Endometrial microvascular endothelial cells (primary cell): ENCODE results near the gene FGD4. TPM values are rescaled to one million over a fixed set of nuclear protein-coding genes. Genes with fewer than 3 reads are reported as not detected.

ENCODE experiments used
- in situ Hi-C: cut with HindIII; loops from 2 replicates; pipeline ENCODE4 v1.10.0; 2017; ENCODE audit warnings: low sequenced_read_pairs, low pct_unique_long_range_greater_than_20kb; ENCODE audit errors: inconsistent ontology term
- total RNA-seq: library from RNA; depleted of rRNA; stranded (reverse); fragments of >200 nt; gene quantifications from one replicate; pipeline ENCODE4 v1.2.3, GENCODE V29; 2015; ENCODE audit errors: inconsistent ontology term

Gene FGD4
- total RNA-seq, 1 donor from 2014 or later: 24.6 TPM

- in situ Hi-C loops: no loop called here
These were observed 49.2 kb downstream of the FGD4 start for GRCh38 chr12:32448586-32448985.

DNA sequence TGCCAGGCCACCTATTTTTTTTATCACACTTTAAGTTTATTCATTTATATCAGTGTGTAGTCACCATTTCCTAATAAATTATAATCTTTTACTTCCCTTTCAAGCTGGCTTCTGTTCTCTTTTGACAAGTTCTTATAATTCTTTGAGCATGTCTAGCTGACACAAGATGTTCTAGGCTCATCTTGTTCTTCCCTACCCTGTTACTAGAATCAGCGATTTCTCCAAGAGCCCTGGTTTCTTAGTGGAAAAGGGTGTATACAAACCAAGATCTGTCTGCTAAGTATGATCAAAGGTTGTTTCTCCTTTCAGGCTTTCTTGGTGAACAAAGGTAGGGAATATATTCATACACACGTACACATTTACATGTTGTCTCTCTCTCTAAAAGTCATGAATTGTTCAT lies 51.0 kb downstream of the FGD4 start:
- in situ Hi-C loops: no loop called here

DNA sequence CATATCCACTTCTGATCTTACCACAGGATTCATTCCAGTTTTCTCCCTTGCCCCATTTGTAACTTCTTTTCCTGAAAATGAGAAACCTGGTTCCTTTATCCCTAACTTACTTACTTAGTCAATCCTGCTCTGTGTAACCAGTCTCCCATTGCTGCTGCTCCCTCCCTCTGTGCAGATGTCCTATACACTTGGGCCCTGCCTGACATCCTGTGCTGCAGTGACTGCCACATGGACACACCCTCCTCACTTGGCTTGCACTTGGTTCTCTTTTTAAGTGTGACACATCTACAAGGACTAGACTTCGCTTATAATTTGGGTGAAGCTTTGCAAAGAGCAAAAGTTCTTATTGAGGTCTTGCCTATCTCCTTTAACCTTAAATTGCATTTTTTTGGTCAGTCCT lies 51.4 kb downstream of the FGD4 start:
- in situ Hi-C loops: no loop called here

GRCh38 chr12:32451816-32452215 lies 52.5 kb downstream of the FGD4 start:
- in situ Hi-C loops: no loop called here

DNA sequence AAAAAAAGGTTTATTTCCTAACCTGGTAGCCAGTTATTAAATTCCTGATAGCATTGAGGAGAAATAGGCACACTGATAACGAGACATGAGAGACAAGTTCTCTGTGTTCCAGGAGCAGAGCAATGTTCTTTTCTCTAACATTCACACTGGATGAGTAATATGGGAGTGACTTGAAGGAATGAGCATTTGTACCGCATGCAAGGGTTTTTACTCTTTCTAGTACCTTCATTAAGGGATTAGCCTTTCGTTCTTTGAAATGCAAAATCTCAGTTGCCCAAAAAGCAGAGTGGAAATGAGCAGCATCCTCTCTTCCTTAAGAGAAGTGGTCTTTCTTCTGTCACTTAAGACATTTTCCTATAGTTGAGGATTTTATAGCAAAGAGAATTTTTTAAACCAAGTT lies 54.7 kb downstream of the FGD4 start:
- in situ Hi-C loops: no loop called here

GRCh38 chr12:32454866-32455265 lies 55.5 kb downstream of the FGD4 start:
- in situ Hi-C loops: no loop called here

- in situ Hi-C loops: no loop called here
These were observed 56.3 kb downstream of the FGD4 start for GRCh38 chr12:32455607-32456071.

- in situ Hi-C loops: no loop called here
These were observed 58.1 kb downstream of the FGD4 start for GRCh38 chr12:32457251-32458025.

DNA sequence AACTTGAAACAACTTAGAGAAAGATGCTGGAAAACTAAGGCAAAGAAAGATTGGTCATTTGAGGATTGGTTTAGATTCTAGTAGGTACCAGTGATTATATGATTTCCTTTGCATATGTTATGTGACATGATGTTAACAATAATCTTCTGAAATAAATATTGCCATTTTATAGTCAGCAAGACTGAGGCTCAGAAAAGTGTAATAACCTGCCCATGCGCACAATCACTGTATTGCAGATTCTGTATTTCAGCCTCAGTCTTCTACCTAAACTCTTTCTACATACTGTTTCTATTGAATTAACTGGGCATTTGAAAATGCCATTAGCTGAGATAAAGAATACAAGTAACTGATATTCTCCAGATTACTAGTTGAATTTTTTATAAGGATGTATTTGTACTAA lies 61.3 kb downstream of the FGD4 start:
- in situ Hi-C loops: no loop called here

DNA sequence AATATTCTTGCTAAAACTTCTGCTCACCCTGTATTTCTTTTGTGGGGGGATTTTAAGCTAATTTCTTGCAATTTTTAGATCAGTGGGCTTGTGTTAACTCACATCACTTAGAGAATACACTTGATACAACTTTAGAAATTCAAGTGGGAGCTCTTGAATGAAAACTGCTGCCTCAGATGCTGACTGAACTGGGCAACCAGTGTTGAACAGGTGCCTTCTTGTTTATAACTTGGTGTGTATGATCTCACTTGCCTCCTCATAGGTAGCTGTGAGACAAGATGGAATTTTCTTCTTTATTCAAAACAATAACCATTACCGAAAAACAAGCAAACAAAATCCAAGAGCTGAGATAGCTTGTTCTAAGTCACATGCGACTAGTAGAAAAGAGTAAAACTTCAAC lies 63.5 kb downstream of the FGD4 start:
- in situ Hi-C loops: no loop called here

GRCh38 chr12:32466187-32466586 lies 66.8 kb downstream of the FGD4 start:
- in situ Hi-C loops: no loop called here

DNA sequence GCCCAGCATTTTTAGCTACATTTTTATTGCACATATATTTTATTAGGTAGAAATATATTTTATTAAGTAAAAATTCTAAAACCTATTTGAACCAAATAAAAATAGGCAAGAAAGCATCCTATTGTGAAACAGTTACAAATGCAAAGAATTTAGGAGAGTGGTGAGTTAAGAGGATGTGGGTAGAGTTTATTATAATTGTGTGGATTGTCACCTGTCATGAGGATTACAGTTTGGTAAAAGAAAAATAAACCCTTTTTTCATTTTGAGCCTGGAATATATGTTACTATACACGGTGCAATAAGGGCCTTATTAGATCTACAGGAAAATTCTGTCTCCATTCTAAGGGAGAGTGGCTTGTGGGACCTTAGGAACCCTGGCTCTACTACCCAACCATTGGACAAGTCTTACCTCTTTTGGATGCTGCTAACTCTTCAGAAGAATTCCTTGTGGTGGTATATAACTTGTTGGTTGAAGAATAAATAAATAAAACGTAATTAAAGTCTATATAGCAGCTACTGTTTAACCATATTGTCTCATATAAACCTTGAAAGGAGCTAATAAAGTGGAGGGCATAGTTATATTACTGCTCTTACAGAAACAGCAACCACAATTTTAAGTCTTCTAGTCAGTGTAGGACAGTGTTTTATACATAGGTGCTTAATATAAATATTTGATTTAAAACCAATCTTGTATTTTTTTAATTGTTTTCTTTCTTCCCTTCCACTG lies 67.8 kb downstream of the FGD4 start:
- in situ Hi-C loops: no loop called here

DNA sequence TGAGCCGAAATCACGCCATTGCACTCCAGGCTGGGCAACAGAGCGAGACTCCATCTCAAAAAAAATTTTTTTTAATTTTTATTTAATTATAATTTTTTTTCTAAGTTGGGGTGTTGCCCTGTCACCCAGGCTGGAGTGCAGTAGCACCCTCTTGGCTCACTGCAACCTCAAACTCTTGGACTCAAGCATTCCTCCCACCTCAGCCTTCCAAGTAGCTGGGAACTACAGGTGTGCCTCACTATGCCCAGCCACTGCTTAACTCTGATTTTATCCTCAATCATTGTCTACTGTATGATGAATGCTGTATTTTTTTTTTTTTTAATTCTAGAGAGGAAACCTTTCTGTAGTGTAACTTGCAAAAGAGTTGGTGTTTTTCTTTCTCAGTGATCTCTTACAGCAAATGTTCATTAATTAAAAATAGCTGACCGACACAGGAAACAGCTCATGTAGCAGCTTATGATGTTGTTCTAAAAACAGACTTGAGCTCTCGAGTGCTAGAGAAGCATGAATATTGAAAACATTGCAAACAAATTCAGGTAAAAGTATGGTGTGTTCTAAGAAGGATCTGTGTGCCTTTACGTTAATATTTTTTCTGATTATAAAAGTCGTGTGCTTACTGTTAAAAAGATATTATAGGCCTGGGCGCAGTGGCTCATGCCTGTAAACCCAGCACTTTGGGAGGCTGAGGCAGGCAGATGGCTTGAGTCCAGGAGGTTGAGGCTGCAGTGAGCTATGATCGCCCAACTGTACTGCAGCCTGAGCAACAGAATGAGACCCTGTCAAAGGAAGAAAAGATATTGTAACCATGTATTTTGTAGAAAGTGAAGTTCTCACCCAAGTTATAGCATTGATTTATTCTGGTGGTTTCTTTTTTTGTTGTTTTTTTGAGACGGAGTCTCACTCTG lies 68.9 kb downstream of the FGD4 start:
- in situ Hi-C loops: no loop called here

- in situ Hi-C loops: no loop called here
These were observed 71.6 kb downstream of the FGD4 start for GRCh38 chr12:32470936-32471470.

DNA sequence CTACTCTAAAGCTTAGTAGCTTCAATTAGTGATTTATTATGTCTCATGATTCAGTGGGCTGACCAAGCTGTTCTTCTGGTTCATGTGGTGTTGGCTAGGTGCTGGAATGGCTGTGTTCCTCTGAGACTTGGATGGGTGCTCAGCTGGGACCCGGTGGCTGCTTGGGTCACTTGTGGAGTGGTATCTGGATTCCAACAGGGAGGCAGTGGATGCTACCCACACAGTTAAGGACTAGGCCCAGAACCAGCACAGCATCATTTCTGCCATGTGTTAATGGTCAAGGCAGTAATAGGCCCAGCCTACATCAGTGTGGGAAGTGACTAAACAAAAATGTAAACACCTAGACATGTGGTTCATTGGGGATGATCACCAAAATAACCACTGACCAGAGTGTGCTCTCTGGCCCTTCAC lies 72.2 kb downstream of the FGD4 start:
- in situ Hi-C loops: no loop called here

DNA sequence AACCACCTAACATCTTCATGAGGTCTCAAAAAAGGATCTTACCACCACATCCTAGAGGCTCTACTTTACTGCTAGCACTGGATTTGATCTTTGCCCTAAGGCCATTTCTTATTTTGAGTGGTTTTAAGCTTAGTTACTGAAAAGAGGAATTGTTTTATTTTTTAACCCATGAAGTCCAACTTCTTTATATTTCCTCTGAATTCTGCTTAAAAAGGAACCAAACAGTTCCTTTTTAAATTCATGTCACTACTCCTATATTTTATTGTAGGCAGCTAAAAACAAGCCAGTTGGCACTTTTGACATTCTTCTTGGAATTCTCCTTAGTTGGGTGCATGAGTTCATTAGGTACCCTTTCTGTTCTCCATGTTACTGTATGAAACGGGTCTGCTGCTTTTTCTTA lies 76.4 kb downstream of the FGD4 start:
- in situ Hi-C loops: no loop called here

DNA sequence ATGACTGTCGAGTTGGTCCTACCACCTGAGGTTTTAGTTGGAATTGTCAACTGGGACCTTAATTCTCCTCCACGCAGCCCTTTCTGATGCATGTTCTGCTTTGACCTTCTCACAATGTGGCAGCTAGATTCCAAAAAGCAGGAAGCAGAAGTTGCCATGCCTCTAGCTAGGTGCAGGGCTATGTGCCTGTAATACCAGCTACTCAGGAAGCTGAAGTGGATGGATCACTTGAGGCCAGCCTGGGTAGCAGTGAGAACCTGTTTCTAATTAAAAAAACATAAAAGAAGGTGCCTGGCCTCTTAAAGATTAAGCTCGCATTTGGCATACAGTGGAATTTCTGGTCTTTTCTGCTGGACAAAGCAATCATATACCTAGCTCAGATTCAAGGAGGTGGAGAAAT lies 77.1 kb downstream of the FGD4 start:
- in situ Hi-C loops: no loop called here

DNA sequence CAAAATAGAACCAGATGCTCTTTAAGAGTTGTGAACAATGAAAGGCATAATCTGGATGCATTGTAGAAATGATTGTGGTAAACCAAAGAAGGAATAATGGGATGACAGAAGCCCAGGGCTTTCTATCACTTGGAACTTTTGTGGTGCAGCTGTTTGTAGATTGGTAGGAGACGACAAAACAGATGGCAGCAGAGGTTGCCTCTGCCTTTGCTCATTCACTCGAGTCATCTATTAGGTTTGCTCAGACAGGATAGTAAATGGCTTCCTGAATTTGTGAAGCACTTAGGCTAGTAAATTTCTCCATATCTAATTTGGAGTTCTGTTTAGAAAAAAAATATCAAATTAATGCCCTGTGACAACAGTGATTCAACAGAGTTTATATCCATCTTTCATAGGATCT lies 78.4 kb downstream of the FGD4 start:
- in situ Hi-C loops: no loop called here

- in situ Hi-C loops: no loop called here
These were observed 78.8 kb downstream of the FGD4 start for GRCh38 chr12:32478166-32478565.
